Stimulated activated CD4-positive, alpha-beta T cell treated with anti-CD3 and anti-CD28 coated beads, TNF-alpha, amount 100 ng/mL, for 1 hour (primary cell): ENCODE data around the gene CCL16.
"Not testable (repeated sequence)": the region's sequence is repeated elsewhere in the genome, so short reads cannot be mapped to it uniquely, and the experiment has no call there.

Experiments
- DNase-seq, 3 donors: peaks; one replicate each; pipeline ENCODE4 v3.0.0-alpha.2; 2020; ENCODE audit warnings: low read depth in 3 of 3, low spot score in 1 of 3

CCL16 gene, protein sequence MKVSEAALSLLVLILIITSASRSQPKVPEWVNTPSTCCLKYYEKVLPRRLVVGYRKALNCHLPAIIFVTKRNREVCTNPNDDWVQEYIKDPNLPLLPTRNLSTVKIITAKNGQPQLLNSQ

DNA sequence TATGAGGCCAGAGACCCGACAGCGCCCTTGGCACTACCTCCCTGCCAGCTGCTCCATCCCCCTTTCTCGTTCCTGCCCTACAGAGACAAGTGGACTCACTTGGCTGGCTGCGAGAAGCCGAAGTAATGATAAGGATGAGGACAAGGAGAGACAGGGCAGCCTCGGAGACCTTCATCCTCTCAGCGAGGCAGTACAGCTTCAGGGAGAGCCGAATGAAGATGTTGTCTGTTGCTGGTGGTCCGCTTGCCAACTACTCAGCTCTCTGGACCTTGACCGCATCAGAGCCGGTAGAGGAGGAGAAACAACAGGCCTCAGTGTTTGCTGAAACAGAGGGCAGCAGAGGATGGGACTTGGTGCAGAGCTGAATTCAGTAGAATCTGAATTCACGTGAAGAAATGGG lies at the start of gene CCL16:
Gene CCL16 (minus strand): TSS at position 252 of the 400 bp plus-strand sequence. CDS start 77 bp downstream, at position 175.
- DNase-seq, result no peak

DNA sequence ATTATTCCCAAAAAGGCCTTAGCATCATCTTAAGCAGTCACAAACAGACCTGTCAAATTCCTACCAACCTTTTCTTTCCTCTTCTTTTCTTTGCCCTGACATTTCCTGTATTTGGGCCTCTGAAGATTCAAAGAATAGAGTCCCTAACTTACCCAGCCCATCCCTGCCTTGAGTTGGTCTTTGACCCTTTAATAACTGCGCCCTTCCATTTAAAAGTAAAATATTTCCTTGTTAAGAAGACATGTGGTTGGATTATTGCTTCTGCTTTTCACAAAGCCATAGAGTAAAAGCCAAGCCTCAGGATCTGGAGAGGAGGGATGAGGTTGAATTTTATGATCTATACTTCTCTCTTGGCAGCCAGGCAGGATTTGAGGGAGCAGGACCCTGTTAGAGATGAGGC lies 49.7 kb upstream of the CCL16 start:
- DNase-seq, result no peak

DNA sequence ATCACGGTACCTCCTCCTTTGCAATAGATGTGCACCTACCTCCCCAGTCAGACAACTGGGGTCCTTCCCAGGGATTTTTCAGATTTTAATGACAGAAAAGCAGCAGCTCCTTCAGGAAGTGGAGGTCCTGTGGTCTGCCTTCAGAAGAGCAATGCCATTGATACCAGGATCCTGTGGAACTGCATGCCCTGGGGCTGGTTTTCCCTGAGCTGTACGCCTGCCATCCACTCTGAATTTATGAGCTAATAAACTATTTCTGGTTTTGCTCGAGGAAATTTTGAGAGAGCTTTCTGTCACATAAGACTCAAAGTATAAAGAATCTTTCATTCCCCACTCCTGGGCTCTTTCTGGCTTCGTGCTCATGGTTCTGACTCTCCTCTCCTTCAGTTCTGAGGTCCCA lies 46.5 kb upstream of the CCL16 start:
- DNase-seq, result no peak

DNA sequence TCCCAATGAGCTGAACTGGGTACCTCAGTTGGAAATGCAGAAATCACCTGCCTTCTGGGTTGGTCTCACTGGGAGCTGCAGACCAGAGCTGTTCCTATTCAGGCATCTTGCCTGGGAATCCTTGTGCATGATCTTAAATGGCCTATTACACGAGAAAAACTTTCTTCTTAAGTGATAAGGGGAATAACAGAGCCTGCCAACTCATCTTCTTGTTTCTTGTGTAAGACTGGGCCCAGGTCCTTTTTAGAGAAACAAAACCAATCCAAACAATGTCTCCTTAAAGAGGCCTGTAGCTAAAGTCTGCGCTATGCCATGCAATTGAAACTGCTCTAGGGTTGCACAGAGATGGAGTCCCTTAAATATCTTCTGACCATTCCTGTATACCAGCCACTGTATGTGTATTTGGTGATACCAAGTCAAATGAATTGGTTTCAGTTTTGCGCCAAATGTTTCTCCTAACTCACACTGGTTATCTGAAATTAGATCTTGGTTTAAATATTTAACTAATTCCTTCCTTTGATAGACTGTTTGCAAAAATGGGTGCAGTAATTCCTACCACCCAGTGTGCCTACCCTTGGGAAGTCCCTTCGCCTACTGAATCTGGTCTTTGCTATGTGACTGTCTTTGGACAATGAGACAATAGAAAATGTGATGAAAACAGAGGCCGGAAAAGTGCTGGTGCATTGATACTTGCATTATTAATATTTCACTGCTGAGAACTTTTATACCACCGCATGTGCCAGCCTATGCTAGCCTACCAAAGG lies 43.0 kb upstream of the CCL16 start:
- DNase-seq, result no peak

DNA sequence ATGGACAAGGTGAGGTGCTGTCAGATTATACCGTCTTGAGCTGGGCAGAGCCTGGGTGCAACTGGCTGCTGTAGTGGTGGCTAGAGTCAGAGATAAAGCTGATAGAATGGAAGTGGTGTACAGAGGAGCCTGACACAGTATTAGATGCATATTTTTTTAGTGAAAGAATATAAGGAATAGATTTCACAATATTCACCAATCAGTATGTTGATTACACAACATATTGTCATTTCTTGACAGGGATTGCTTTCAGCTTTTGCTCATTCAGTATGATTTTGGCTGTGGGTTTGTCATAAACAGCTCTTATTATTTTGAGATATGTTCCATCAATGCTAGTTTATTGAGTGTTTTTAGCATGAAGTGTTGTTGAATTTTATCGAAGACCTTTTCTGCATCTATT lies 38.1 kb upstream of the CCL16 start:
- DNase-seq, result no peak

DNA sequence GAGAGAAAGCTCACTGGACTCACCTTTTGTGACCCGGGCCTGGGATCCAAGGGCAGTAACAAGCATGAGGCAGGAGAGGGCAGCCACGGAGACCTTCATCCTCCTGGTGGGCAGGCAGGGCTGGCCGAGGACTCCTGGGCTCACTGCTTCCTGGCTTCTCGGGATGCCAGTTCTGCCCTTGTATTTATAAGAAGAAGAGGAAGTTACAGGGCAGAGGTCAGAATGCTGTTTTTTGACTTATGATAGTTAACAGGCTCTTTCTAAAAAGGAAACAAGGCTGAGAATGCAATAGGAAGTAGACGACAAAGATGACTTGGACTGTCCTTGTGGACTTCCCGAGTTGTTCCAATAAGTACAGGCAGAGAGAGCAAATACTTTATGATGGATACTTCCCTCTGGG lies 36.5 kb upstream of the CCL16 start, which contains the start of gene CCL23:
Gene CCL23 (minus strand): TSS at position 174 of the 400 bp plus-strand sequence. CDS start 75 bp downstream, at position 99.
- no peak for DNase-seq

DNA sequence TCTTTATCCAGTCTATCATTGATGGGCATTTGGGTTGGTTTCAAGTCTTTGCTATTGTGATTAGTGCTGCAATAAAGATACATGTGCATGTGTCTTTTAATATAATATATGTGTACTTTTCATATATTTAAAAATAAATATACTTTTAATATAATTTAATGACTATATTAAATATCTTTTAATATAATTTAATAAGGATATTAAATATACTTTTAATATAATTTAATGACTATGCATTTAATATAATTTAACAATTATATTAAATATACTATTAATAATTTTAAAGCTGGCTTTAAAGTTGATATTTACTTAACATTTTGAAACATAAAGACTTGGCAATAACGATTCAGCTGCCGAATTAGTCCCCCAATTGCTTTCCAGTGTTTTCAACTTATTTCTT lies 35.3 kb upstream of the CCL16 start:
- no peak for DNase-seq

DNA sequence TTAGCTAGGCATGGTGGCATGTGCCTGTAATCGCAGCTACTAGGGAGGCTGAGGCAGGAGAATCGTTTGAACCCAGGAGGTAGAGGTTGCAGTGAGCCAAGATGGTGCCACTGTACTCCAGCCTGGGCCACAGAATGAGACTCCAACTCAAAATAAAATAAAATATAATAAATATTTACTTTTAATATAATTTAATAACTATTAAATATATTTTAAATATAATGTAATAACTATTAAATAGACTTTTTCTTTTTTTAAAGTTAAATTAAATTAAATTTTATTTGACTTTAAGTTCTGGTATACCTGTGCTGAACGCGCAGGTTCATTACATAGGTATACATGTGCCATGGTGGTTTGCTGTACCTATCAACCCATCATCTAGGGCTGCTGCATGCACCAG lies 34.6 kb upstream of the CCL16 start:
- DNase-seq, result not testable (repeated sequence)

DNA sequence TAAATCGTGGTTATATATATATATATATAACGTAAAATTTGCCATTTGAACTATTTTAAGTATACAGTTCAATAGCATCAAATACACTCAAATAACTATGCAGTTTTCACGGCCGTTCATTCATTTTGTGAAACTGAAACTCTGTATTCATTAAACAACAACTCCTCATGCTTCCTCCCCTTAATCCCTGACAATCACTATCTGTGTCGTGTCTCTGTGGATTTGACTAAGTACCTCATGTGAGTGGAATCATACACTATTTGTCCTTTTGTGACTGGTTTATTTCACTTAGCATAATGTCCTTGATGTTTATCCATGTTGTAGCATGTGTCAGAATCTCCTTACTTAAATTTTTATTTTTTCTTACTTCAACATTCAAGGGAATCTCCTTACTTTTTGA lies 33.6 kb upstream of the CCL16 start:
- no peak for DNase-seq

DNA sequence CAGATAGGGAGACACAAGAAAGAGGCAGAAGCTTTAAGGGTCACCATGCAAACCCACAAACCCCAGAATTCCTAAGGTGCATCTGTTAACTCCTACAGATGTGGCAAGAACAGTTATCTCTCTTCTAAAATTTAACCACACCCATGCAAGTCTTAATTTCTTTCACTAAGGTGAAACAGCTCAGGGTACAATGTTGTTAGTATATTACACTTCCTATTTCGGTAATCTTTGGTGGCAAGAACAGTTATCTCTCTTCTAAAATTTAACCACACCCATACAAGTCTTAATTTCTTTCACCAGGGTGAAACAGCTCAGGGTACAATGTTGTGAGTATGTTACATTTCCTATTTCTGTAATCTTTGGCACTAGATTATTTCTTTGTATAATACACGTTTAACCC lies 29.9 kb upstream of the CCL16 start:
- no peak for DNase-seq

DNA sequence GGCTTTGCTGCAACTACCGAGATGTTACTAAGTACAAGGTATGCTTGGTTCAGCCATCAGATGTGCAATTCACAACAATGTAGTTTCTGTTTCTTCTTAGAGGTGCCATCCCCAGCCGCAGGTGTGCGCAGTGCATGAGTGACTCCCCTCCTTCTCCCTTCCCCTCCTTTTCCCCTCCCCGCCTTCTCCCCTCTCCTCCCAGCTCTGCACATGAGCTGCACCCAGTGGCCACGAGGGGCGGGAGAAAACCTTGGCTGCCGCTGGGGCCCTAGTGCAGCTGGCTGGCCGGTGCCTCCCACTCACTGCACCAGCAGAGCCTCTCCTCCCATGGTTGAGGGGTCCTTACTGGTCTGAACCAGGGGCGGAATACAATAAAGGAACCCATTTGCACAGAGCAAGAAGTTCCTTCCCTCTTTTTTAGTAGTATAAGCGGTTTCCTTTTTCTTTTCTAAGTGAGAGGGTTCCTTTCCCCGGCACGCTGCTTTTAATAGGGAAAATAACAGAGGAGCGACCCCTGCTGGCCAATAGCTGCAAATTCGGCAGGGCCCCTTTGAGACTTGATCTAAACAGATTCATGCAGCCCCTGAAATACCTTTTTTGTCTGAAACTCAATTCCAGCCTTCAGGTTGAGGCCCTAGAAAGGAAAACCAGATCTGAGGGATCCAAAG lies 27.8 kb upstream of the CCL16 start:
- DNase-seq, result no peak

DNA sequence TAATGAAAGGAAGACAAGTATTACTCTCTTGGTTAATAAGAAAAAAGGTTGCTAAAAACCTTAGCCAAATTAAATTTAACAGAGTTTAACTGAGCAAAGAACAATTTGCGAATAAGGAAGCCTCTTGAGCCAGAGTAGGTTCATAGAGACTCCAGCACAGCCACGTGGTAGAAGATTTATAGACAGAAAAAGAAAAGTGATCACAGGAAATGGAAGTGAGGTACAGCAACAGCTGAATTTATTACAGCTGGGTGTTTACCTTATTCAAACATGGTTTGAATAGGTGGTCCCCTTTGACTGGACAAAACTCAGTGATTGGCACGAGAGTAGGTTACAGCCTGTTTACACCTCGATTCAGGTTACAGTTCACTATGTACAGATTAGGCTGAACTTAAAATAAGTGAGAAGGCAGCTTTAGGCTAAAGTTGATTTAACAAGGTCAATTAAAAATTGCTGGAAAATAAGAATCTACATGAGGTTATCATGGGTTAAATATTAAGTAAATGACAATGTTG lies 23.4 kb upstream of the CCL16 start:
- no peak for DNase-seq

DNA sequence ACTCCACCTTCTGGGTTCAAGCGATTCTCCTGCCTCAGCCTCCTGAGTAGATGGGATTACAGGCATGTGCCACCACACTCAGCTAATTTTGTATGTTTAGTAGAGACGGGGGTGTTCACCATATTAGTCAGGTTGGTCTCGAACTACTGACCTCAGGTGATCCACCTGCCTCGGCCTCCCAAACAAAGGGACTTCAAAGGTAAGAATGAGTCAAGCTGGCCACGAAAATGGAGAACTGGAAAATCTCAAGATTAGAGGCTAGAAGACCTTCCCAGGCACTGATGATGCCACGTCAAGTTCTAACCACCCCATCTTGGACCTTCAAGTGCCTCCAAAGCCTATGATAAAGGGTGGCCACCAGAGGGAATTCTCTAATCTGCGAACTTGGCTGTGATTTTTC lies 21.3 kb upstream of the CCL16 start:
- no peak for DNase-seq

DNA sequence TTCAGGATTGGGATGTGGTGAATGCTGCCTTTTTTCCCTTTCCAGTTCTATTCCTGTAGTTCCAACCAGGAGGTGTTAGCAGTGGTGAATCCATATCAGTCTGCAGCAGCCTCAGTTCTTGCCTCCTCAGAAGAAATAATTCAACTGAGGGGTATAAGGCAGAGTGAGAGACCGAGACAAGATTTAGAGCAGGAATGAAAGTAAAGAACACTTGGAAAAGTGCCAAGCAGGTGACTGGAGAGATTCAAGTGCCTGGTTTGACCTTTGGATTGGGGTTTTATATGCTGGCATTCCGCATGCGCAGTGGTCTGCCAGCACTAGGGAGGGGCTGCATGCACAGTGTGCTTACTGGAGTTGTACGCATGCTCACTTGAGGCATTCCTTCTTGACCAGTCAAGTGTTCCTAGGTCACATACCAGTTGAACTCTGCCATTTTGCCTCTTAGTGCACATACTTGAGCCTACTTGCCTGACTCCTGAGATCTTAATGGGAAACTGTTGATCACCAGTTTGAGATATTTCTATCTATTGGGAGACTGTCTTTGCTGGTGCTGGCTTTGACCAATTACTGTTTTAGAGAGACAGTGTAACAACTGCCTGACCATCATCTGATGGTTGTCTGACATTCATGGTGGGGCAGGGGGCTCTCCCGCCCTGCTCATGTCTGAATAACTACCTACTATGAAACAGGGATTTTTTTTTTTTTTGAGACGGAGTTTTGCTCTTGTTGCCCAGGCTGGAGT lies 20.7 kb upstream of the CCL16 start:
- no peak for DNase-seq

DNA sequence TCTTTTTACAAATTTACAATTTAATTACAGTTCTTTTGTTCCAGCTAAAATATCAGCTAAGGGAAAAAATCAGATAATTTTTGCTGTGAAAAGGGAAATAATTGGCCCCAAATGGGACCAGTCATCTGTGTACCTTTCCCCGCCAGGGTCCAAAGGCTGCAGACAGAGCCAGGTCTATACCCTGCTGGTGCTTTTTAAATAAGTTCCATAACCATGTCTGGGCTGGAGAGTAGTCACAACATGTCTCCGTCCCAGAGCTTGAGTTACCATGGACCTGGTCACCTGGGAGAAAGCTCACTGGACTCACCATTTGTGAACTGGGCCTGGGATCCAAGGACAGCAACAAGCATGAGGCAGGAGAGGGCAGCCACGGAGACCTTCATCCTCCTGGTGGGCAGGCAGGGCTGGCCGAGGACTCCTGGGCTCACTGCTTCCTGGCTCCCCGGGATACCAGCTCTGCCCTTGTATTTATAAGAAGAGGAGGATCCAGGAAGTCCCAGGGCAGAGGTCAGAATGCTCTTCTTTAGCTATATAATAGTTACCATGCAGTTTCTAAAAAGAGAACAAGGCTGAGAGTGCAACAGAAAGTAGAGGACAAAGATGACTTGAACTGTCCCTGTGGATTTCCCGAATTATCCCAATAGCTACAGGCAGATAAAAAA lies 19.9 kb upstream of the CCL16 start, which contains the start of gene CCL15:
Gene CCL15 (minus strand): TSS at position 444 of the 662 bp plus-strand sequence. CDS start 61 bp downstream, at position 383.
- DNase-seq, result no peak

DNA sequence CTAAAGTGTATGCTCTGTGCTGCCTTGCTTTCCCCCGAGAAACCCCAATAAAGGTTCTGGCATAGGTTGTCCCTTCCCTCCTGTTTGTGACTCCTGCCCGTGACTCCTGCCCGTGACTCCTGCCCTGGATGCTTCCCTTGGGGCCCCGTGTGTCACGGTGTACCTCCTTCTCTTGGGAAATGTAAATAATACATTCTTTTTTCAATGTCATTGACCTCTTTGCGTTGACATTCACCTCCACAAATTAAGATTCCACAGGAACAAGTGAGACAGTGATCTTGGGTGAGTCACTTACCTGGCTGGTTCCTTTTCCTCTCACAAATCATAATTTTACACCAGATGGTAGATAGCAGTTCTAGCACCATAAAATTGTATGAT lies 19.4 kb upstream of the CCL16 start:
- no peak for DNase-seq

DNA sequence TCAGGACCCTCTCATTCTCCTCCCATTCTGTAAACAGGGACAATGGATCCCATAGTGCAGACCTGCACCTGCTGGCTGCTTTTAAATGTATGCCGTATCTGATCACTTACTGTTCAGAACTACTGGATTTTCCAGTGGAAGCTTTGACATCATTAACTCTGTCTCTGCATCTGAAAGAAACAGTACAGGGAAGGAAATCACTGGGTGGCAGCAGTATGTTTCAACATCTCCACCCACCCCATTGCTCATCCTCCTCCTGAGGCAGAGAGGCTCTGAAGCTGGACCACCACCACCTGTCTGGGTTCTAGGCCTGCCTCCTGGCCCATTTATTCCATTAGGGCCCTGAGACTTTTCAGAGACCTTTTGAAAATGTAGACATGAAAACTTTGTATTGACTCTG lies 17.5 kb upstream of the CCL16 start:
- no peak for DNase-seq

DNA sequence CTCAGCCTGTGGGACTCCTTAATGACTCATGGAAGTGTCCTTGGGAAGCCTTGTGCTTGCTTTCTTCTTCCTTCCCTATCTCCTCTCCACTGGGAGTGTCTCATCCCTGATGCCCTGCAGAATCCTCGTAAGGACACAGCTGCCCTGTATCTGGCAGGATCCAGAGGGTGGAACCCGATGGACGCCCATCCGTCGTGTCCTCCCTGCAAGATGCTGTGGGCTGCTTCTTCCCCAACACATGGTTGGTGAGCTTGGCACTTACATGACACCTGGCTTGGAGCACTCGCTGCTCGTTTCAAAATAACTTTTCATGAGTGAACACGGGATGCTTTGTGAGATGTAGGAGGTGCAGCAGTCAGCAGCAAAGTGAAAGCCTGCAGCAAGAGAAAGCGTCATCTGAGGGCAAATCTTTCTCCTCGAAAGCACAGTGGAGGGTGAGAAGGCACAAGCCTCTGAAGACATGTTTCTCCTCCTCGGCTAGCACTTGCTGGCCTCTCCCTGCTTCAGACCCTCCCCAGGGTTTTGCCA lies 16.8 kb upstream of the CCL16 start:
- no peak for DNase-seq

DNA sequence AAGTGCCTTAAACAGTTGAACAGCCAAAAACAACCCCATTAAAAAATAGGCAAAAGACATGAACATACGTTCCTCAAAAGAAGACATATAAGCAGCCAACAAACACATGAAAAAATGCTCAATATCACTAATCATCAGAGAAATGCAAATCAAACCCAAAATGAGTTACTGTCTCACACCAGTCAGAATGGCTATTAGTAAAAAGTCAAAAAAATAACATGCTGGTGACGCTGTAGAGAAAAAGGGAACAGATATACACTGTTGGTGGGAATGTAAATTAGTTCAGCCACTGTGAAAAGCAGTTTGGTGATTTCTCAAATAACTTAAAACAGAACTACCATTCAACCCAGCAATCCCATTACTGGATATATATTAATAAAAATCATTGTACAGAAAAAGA lies 14.0 kb upstream of the CCL16 start:
- DNase-seq, result not testable (repeated sequence)

DNA sequence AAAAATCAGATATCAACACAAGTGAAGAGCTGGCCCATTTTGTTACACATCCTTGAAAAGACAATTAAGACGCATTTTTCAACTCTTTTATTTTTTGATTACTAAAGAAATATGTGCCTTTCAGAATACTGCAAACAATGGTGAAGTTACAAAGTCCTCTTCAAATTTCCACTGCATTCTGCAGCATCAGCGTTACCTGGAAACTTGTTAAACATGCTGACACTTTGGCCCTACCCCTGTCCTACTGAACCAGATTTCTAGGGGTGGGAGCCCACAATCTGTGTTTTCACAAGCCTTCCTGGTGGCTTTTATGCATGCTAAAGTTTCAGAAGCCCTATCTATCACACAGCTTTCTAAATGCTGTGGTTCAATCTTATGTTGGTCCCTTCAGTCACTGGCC lies 9.8 kb upstream of the CCL16 start:
- DNase-seq, result no peak

DNA sequence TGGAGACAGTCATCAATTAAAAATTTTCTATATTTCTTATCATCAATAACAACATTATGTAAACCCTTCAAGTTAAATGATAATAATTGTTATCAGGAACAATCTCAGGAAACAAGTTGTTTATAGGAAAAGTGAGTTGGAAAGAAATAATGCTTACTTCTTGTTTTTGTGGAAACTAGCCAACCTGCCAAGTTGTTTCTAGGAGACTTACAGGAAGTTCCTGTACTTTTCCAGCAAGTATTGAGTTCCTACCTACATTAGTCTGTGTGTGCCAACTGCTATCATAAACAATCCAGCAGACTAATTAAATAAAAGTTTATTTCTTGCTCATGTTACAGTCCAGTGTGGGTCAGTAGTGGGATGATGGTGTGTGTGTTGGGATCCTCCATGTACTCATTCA lies 6.9 kb upstream of the CCL16 start:
- no peak for DNase-seq
